NCI-H2081 treated with DMSO at 0.1 percent for 48 hours (cell line): Measurements from ENCODE around the gene HCST.
A peak's percentile ranks its signal among the peaks of the same experiment; 100 is the strongest.
"Not testable (repeated sequence)": the region's sequence is repeated elsewhere in the genome, so short reads cannot be mapped to it uniquely, and the experiment has no call there.

ENCODE experiments used
- DNase-seq: peaks from one replicate; lab custom pipeline; 2025; lab: John Stamatoyannopoulos, UW

HCST gene

DNA sequence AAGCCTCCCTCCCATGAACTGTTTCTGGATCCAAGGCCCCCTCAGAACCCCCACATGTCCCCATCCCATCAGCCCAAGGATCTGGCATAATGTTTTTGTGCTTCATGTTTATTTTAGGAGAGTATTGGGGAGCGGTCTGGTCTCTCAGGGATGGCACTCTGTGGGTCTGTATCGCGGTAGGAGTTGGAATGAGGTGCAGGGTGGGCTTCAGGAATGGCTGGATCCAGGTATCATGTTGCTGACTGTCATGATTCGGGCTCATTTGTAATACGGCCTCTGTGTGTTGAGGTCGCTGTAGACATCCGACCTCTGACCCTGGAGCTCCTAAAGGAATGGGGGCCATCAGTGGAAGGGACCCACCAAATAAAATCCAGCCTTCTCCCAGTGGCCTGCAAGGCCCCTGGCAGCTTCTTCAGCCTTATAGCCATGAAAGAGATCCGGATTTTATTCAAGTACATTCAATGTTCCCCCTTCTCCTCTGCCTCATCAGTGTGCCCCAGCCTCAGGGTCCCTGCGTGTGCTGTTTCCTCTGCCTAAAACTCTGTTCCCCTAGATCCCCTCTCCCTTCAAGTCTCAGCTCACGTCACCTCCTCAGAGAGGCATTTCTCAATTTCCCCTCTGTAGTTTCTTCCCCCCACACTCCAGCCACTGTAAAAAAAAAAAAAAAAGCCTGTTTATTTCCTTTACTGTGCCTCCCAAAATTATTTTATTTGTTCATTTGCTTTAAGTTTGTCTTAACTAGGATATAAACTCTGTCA lies 2.2 kb downstream of the HCST start:
- no peak for DNase-seq

DNA sequence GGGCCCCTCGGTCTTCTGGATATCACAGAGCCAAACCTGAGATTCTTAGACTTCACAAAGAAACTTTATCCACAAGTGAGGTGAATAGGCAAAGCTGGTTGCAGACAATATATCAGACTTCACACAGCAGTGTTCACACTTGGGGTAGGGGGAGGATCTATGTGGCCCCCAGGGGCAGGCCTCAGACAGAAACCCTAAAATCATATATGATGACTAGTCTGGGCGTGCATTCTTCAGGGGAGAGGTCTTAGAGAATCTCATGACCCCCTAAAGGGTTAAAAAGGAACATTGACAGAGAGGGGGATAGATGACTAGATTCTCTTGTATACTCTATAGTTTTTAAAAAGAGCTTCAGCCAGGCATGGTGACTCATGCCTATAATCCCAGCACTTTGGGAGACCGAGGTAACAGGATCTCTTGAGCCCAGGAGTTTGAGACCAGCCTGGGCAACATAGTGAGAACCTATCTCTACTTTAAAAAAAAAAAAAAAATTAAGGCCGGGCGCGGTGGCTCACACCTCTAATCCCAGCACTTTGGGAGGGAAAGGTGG lies 2.9 kb downstream of the HCST start:
- DNase-seq = no peak

DNA sequence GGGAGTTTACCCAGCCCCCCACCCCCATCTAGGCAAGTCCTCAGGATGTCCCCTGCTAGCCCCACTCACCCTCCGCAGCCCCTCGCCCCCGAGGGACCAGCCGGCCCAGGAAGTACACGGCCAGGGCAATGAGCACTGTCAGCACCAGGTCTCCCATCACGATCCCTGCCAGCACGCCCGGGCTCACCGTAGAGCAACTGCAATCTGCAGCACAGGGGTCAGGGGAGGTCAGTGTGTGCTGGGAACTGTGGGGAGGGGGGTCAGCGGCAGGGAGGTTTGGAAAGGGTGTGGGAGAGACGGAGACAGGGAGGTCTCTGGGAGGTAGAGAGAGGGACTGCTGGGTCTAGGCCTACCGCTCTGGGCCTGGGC lies 5.0 kb downstream of the HCST start:
- DNase-seq = no peak

DNA sequence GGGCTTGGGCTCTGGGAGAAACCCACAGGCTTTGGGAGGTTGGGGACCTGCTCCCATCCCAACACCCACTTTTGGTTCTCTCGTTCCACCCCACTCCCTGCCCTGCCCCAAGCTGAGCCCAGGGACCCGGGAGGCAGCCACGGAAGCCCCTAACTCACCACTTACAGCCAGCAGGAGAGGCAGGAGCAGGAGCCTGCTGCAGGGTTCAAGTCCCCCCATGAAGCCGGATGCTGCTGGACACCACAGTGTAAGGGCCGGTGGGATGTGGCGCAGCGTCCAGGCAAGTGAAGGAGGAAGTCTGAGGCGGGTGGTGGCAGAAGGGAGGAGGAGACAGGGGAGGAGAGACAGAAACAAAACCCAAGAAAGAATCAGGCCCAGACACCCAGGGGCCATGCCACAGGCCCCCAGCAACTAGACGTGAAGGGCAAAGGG lies 5.7 kb downstream of the HCST start, which contains the start of gene TYROBP:
Gene TYROBP (minus strand): TSS at position 286 of the 432 bp plus-strand sequence. CDS start 67 bp downstream, at position 219.
- DNase-seq = no peak

DNA sequence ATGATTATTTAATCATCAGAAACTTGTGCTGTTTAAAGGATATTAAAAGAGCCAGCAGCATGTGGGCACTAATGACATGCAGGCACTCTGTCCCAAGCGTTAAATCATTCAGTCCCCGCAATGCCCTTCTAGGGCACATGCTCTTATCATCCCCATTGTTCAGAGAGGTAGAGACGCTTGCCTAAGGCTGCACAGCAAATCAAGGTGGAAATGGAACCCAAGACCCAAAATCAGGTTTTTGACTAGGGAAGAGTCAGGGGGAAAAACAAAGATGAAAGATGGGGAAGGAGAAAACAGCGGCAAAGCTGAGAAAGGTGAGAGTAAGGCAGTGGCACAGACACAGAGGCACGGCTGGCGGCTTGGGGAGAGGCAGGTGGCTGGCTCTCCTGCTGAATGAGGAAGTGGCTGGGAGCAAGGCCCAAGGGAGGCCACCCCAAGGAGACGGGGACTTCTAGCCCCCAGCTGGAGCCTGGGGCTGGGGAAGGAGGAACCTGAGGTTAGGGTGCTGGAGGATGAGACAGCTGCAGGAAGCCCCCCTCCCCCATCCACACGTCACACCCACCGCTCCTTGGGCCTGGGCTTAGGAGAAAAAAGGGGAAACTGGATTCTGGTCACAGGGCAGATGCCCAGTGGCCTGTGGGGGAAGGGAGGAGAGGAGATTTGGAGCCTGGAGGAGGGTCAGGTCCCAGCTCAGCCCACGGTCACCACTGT lies 6.8 kb downstream of the HCST start:
- no peak for DNase-seq

DNA sequence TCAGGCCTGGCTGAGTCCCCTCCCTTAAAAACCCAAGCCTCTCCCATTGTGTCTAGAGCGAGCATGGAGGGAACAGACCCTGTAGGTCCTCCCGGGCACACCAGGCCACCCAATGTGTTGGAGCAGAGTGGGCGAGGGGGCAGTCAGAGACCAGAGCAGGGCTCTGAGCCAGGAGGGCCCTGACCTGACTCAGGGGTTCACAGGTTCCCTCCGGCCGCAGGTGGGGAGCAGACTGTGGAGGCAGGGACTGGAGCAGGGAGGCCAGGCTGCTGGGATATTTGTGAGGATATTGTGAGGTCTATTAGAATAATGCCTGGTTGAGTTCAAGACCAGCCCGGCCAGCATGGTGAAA lies 7.3 kb downstream of the HCST start:
- DNase-seq = no peak

DNA sequence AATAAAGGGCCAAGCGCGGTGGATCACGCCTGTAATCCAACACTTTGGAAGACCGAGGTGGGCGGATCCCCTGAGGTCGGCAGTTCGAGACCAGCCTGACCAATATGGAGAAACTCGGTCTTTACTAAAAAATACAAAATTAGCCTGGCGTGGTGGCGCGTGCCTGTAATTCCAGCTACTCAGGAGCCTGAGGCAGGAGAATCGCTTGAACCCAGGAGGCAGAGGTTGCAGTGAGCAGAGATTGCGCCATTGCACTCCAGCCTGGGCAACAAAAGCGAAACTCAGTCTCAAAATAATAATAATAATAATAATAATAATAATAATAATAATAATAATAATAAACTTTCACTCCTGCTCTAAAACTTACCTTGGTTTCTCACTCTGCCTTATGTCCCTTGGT lies 8.0 kb downstream of the HCST start:
- DNase-seq = not testable (repeated sequence)

DNA sequence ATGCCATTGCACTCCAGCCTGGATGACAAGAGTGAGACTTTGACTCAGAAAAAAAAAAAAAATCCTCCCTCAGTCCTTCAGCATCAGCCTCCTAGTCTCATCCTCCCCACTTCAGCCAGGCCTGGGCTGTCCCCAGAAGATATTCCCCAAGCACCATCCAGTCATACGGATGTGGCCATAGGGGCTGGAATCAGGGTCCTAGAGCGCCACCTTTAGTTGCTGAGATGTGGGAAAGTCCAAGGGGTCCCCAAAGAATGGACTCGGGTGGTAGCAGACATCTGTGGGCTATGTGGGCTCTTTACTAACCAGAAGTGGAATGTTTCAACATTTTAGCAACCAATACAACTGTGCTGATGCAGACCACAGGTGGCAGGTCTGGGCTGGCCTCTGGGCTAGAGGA lies 8.8 kb downstream of the HCST start:
- no peak for DNase-seq

DNA sequence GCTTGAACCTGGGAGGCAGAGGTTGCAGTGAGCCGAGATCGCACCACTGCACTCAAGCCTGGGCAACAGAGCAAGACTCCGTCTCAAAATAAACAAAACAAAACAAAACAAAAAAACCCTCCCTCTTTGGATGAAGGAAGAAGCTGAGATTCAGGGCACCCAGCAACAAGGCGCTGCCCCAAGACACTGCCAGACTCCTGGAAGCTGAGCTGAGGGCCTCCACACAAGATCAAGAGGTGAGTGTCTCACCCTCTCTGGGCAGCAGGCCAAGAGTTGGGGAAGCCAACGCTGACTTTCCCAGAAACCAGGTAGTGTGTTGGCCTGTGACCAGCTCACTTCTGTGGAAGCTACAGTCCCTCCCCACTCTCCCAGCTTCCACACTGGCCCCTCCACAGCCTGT lies 9.5 kb downstream of the HCST start:
- no peak for DNase-seq

DNA sequence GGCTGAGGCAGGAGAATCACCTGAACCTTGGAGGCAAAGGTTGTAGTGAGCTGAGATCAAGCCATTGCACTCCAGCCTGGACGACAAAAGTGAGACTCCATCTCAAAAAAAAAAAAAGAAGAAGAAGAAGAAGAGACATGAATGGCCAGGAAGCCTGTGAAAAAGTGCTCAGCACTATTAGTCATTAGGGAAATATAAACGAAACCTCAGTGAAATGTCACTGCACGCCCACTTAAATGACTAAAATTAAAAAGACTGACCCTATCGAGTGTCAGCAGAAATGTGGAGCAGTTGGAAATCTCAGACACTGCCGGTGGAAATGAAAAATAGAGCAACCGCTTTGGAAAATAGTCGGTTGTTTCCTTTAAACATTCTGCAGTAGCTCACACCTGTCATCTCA lies 11.3 kb downstream of the HCST start:
- DNase-seq = no peak

DNA sequence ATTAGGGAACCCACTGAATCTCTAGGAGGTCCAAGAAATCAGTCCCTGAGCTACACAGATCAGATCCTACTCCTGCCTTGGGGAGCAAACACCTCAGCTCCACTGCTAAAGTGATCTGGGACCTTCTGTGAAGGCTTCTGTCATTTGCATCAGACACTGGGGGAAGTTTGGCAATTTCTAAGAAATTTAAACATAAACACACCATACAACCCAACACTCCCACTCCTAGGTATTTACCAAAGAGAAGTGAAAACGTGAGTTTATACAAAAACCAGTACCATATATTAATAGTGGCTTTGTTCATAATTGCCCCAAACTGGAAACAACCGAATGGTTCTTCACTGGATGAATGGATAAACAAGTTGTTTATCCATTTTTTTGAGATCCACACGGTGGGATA lies 13.1 kb downstream of the HCST start:
- no peak for DNase-seq

DNA sequence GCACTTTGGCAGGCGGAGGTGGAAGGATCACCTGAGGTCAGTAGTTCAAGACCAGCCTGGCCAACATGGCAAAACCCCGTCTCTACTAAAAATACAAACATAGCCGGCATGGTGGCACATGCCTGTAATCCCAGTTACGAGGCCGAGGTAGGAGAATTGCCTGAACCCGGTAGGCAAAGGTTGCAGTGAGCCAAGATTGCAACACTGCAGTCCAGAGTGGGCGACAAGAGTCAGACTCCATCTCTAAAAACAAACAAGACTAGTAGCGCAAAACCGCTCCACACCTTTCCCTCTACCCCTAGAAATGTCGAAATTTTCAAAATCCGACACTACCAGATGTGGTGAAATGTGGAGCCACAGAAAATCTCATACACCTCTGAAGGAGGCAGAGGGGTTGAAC lies 17.0 kb downstream of the HCST start:
- no peak for DNase-seq

DNA sequence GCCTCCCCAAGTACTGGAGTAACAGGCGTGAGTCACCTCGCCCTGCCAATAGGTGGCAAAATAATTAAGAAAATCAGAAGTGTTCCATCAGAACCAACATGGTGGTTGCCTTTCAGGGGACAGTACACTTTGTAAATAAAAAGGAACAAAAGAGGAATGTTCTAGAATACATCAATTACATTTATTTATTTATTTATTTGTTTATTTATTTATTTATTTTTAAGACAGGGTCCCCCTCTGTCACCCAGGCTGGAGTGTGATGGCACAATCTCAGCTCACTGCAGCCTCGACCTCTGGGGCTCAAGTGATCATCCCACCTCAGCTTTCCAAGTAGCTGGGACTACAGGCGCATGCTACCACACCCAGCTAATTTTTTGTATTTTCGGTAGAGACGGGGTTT lies 18.7 kb downstream of the HCST start:
- DNase-seq = no peak

DNA sequence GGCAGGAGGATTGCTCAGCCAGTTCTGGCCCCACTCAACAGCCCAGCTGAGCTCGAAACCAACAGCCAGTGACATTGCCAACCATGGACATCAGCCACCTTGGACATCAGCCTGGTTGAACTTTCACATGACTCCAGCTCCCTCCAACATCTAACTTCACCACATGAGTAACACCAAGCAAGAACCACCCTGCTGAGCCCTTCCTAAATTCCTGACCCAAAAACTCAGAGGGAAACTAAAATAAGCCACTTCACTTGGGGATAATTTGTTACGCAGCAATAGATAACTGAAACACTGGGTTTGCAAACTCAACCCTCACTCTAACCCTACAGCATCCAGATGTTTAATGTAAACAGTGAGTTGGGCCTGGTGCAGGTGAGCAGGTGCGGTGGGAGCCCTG lies 23.2 kb downstream of the HCST start:
- no peak for DNase-seq

DNA sequence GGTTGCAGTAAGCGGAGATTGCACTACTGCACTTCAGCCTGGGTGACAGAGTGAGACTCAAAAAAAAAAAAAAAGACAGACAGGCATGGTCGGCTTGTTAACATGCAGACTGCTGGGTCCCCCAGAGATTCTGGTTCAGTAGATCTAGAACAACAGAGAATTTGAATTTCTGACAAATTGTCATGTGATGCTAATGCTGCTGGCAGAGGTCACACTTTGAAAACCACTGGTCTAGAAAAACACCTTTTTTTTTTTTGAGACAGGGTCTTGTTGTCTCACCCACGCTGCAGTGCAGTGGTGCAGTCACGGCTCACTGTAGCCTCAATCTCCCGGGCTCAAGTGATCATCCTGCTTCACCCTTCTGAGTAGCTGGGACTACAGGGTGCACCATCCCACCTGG lies 26.2 kb downstream of the HCST start:
- no peak for DNase-seq

DNA sequence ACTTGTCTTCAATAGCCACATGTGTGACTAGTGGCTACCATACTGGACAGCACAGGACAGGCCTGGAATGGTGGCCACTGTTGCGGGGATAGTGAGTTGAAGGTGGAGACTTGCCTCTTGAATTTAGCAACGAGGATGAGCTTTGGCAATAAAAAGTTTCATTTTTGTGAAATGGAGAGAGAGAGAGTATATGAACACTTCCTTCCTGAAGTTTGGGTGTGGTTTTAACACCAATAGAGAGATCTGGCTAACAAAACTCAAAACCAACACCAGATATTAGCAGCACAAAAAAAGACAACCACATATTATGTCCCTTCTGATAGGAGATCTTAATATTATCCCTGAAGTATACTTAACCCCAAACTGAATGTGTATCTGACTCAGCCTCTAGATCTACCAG lies 27.5 kb downstream of the HCST start:
- DNase-seq = no peak

DNA sequence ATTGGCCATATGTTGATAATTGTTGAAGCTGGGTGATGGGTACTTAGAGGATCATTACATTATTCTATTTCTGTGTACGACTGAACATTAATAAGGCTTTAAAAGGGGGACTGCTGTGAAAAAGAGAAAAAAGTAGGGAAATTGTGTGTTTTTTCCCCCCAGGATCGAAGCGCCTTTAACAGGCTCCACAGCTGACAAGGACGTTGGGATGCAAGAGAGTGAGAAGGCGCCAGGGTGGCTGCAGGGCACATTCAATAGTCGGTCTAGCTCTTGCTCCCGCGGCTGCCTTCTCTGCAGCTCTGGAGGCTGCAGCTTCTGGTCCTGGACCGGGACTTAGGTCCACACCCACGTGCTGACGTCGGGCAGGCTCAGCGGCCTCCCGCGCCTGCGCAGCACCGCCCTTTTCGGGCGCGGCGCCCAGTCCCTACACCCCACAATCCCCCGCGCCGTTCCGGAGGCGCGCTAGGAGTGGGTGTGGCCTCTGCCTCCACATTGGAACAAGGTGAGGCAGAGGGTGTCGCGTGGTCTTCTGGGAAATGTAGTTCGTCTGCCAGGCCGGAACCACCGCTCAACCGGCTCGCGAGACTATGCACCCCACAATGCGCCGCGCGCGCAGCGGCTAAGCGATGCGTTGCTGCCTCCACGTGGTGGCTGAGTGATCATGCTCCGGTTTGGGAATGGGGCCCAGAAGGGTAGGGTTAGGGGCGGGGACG lies 29.0 kb downstream of the HCST start:
- peak; percentile 96 for DNase-seq

DNA sequence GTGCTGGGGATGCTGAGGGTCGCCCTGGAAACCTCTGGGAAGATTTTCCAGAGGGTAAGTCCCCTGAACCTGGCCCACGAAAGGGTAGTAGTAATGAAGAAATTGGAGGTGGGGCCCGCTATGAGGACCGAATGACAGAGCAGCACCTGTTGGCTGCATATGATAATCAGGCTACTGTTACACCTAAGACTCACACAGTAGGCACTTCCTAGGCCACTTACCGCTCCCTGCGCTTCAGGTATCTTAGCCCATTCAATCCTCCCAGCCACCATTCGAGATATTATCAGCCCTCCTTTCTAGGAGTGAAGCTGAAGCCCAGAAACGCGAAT lies 29.5 kb downstream of the HCST start:
- DNase-seq = no peak

DNA sequence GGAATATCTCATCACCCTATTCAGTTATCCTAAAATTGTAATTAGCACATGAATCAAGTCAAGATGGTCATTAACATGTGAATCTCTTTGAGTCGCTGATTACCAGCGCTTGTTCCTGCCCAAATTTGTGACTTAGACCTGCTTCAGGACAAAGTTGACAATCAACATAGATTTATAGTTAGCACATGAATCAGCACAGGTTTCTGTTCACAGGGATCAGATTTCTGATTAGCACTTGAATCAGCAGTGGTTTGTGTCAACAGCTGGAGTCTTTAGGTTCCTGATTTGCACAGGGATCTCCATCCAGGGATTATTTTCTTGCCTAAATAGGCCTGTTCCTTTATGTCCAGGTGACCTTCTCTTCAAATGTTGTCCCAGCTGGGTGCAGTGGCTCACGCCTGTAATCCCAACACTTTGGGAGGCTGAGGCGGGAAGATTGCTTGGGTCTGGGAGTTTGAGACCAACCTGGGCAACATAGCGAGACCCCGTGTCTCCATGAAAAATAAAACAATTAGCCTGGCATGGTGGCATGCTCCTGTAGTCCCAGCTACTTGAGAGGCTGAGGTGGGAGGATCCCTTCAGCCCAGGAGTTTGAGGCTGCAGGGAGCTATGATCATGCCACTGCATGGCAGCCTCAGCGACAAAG lies 30.1 kb downstream of the HCST start:
- DNase-seq = no peak

DNA sequence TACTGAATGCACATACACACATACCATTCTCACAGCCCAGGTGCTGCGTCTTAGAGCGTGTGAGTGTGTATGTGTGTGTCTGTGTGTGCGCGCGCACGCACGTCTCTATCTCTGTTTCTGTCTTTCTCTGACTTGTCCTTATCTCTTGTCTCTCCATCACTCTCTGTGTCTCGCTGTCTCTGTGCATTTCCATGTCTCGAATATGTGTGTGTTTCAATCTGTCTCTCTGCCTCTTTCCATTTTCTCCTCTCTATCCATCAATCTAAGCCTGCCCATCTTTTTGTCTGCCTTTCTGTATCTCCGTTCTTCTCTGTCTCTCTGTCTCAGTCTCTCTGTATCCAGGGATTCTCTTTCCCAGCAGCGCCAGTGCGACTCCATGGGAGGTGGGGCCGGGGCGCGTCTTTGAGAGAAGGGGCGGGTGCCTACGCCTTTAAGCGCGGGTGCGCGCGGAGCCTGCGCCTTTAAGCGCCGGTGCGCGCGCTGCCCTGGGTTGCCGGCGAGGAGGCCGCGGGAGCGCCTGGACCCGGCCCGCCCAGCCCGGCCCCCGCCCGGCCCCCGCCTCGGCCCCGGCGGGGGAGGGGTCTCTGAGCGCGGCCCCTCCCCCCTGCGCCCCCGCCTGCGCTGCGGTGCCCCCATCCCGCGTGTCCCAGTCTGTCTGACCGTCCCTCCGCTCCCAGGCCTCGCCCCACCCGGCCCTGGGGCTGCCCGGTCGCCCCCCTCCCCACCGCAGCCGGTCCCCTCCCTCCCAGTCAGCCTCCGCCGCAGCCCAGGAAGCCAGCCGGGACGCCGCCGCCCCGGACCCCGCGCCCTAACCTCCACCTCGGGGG lies 33.8 kb downstream of the HCST start, which contains the start of gene LRFN3:
Gene LRFN3 (plus strand): TSS at position 464 of the 827 bp plus-strand sequence. CDS start 3,052 bp downstream, outside the sequence.
- peak; percentile 8 for DNase-seq

DNA sequence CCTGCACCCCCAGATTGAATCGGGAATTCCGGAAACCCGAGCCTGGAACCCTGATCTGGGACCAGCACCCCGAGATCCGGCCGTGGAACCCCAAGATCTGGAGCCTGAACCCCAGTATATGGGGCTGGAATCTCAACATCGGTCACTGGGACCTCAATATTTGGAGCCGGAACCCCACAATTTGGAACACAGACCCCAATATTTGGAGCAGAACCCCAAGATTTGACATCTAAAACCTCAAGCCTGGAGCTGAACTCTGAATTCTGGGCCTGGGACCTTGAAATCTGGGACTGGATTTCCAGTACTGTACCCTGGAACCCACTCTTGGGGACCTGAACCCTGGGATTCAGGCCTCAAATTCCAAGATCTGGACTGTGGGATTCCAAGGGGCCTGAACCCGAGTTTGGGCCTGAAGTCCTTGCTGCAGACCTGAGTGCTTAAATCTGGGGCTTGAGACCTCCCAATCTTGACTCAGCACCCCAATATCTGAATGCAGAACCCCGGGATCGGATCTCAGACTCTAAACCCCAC lies 34.5 kb downstream of the HCST start:
- no peak for DNase-seq
